ENCODE measurements around the gene TTYH3.

TTYH3 gene

GRCh38 chr7:2710901-2711551 lies 79.2 kb downstream of the TTYH3 start:
- TF ChIP-seq GATA3 (IDR thresholded peaks at IDR 0.05; ENCODE audit: low read depth, low read length) (no peak), GATA2 (IDR thresholded peaks at IDR 0.05; ENCODE audit: low read depth, low read length) (no peak)

DNA sequence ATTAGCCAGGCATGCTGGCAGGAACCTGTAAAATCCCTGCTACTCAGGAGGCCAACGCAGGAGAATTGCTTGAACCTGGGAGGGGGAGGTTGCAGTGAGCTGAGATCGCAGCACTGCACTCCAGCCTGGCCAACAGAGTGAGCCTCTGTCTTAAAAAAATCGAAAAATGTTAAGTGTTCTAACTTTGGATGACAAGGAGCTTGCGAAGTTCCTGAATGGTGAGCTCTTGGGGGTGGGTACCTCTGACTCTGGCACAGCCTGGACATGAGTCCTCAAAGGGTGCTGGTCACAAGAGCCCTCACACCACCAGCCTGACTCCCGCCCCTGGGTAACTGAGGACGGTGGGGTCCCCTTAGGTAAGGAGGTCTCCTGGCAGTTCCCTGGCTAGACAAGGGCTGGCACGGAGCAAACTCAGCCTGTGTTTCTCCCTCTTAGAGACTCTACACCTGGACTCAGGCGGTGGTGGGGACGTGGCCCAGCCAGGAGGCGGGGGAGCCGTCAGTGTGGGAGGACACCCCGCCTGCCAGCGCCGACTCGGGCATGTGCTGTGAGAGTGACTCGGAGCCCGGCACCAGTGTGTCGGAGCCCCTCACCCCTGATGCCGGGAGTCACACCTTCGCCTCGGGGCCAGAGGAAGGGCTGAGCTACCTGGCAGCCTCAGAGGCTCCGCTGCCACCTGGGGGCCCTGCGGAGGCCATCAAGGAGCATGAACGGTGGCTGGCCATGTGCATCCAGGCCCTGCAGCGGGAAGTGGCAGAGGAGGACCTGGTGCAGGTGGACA lies 80.3 kb downstream of the TTYH3 start:
- TF ChIP-seq GATA3 (IDR thresholded peaks at IDR 0.05; ENCODE audit: low read depth, low read length) (no peak), GATA2 (IDR thresholded peaks at IDR 0.05; ENCODE audit: low read depth, low read length) (no peak)

- TF ChIP-seq GATA2 (IDR thresholded peaks at IDR 0.05; ENCODE audit: low read depth, low read length) (no peak), GATA3 (IDR thresholded peaks at IDR 0.05; ENCODE audit: low read depth, low read length) (no peak)
These were observed 81.6 kb downstream of the TTYH3 start for GRCh38 chr7:2713370-2713769.

DNA sequence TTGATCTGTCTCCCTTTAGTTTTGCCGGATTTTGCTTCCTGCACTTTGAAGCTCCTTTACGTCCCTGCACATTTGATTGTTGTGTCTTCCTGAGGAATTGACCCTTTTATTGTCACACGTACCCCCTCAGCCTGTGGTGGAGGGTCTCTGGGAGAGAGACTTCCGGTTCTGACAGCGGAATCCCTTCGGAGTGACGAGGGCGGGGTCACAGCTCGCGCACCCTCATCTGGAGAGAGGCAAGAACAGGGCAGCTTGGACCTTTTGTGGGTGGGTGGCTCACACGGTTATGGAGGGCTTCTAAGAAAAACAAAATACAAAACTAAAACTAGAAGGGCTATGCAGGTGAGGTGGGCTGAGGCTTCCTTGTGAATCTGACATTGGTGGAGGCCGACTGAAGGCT lies 82.2 kb downstream of the TTYH3 start:
- no peak for TF ChIP-seq GATA2 (IDR thresholded peaks at IDR 0.05; ENCODE audit: low read depth, low read length)
- TF ChIP-seq GATA3 (IDR thresholded peaks at IDR 0.05; ENCODE audit: low read depth, low read length) = no peak
